T follicular helper cell (primary cell): Measurements from ENCODE around the gene BTBD10.

ENCODE experiments used
- DNase-seq: peaks from one replicate; pipeline ENCODE4 v3.0.0-alpha.2; 2020; ENCODE audit warnings: low read depth

BTBD10 gene

GRCh38 chr11:13373216-13373615, 89.8 kb downstream of the BTBD10 start:
- no peak for DNase-seq

DNA sequence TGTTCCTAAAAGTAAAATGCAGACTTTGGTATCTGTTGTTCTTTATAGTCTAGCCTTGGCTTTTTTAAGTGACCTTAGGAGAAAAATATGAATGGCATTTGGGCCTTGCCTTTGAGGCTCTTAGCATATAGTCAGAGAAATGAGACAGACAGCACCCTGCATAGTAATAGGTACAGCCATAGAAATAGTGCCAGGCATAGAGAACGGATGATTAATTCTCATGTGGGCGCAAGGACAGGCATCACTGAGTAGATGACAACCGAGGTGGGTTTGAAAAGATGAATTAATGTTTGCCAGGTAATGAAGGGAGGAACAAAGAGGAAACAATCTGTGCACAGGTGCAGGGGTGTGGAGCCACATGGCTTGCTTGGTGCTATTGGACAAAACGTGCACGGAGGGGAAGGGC, 95.0 kb downstream of the BTBD10 start:
- DNase-seq: no peak

DNA sequence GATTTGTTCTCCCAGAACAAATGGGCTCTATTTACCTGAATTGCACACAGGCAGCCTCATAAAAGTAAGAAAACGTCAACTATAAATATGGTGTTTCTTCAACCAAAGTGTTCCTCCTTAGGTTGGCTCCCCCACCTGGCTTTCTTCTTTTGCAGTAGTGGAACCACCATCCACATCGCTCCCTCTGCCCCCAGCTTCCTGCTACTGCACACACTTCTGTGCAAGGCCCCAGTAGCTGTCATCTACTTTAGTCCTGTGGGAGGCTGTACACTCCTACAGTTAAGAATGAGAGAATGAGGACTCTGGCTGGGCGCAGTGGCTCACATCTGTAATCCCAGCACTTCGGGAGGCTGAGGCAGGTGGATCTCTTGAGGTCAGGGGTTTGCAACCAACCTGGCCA, 95.9 kb downstream of the BTBD10 start:
- no peak for DNase-seq

GRCh38 chr11:13366266-13367026, 96.6 kb downstream of the BTBD10 start:
- no peak for DNase-seq

DNA sequence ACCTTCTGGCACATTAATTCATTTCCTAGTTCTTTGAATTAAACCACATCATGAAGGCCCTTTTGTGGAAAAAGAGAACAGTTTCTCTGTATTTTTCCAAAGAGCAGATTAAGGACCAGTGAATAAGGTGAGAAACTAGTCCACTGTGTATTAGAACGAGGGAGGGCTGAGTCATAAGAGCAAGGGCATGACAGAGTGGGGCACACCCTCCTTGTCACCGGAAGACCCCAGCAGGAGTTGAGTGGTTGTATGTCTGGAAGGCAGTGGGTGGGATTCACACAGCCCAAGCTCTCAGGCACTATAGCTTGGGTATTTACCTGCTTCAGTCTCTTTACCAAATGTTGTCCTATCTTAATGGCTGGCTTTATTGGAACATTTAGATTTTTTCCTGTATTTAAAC, 98.6 kb downstream of the BTBD10 start:
- DNase-seq: no peak

DNA sequence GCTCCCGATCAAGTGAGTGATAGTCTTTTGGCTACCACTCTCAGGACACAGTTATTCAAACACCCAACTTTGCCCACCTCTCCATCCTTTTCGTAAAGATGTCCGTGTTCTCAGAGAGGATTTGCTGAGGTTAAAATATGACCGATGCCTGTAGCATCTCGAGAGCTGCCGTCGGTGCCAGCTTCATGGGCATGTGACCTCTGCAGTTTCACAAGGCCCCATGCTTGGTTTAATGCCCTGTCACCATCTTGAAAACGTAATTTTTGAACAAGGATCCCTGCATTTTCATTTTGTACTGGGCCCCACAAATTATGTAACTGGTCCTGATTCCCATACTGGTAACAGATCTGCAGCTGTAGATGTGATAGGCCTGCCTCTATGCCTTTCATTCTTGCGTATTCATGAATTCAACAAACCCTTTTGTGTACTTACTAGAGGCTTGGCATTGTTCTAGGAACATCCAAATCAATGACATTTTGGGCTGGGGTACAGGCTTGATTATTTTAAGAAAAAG, 100.4 kb downstream of the BTBD10 start:
- DNase-seq: no peak

DNA sequence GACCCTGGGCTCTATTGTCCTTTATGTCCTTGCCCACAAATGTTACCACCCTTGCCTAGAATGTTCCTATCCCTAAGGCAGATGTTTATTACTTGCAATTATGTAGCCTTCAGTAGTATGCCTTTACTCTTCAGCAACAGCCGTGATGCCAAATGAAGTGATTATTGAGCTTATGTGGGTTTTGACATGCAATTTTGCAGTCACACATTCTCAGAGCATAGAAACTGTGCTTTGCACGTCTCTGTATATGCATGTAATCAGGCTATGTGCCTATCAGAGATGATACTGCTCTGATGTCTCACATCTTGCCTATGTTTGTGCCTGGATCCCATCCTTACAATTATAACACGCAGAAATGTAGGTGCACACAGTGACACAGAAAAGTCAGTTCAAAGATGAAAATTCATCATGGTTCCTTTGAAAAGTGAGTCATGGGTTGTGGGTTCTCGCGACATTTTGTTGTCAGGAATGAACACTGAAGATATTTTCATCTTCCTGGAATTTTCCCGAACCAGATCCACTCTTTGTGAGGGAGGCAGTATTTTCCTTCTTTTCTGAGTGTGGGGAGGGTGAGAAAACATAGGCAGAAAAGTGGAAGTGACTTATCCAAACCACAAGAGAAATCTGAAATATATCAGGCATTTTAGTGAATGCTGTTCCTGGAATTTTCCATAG, 104.3 kb downstream of the BTBD10 start:
- no peak for DNase-seq

DNA sequence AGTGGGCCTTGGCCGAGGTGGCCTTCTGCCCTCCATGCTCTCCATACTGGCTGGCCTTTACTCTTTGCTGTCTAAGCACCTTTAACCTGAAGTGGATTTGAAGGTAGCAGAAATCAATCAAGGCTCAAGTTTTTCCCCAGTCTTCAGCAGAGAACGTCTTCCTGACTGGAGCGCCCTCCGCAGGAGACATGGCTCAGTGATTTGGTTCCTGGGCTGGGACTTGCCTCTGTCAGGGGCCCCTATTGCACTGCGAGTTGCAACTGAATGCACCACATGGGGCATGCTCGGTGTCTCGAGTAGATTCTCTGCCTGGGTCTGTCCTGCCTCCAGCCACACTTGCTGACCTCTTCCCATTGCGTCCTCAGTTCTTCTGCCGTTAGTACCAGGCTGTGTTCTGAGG, 105.8 kb downstream of the BTBD10 start:
- DNase-seq: no peak

DNA sequence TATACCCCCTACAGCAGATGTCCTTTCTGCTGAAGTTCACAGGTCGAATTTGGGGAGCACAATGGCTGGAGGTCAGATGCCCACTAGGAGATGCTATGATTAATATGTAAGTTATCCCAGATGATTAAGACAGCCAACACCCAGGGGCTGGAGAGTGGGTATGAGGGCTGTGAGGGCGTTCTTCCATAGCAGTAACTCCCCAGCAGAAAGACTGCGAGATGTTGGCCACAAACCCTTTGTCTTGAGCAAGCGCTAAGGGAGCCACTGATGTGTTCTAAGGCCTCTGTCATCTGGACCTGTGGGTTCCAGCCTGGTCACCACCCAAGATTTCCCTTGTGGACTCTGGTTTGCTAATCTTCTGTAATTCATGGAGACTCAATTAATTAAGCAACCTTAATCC, 107.8 kb downstream of the BTBD10 start:
- DNase-seq: no peak

- no peak for DNase-seq
Observed at GRCh38 chr11:13354335-13354734, 108.7 kb downstream of the BTBD10 start.

- DNase-seq: no peak
Observed at GRCh38 chr11:13352711-13353110, 110.3 kb downstream of the BTBD10 start.

DNA sequence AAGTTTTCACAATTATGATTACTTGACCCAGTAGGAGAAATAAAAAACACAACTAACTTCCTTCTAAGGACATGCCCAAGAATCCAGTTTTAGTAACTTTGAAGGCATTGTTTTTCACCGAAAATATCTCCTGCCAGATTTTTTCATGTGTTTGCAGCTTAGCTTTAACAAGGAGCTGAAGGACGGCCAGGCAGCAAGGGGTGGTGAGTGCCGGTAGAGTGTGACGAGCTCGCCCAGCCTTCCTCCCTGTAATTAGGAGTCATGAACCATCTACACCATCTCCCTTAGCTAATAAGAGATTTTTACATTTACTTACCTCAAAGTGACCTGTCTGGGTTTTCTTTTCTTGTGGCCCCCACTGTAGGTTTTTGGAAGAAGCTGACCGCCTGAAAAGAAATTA, 113.4 kb downstream of the BTBD10 start:
- no peak for DNase-seq

GRCh38 chr11:13349046-13349445, 114.0 kb downstream of the BTBD10 start:
- no peak for DNase-seq

GRCh38 chr11:13348305-13348704, 114.7 kb downstream of the BTBD10 start:
- DNase-seq: no peak

DNA sequence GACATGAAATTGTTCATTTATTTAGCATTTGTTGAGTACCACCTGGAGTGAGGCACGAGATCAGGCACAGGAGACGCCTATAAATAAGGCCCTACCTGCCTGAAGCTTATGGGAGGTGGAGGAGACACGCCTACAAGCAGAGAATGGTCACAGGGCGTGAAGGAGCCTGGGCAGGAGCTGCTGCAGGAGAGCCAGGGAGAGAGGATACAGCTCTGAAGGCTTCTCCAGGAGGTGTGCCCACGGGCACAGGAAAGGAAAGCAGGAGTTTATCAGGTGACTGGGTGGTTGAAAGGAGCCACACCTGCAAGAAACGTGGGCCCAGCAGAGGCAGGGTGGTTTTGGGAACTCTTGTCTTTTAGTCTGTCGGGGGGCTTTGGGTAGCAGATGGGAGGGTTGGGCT, 115.1 kb downstream of the BTBD10 start:
- no peak for DNase-seq

- no peak for DNase-seq
Observed at GRCh38 chr11:13346470-13346869, 116.6 kb downstream of the BTBD10 start.

DNA sequence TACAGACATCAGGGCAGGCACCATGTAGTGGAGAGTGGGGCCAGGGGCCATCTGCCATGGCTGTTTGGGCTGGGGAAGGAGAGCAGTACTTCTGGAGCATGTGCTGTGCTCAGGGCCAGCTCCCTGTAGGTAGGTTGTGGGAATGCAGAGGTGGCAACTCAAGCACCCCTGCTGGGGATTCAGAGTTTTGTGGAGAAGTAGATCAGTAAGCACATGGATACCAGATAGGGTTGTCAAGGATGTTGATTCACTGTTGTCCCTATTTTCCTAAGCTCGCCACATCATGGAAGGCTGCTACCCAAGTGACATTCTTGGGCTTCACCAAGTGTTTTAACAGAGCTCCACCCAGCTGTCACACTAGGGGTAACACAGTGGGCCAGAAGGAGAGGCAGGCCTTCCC, 118.2 kb downstream of the BTBD10 start:
- no peak for DNase-seq

DNA sequence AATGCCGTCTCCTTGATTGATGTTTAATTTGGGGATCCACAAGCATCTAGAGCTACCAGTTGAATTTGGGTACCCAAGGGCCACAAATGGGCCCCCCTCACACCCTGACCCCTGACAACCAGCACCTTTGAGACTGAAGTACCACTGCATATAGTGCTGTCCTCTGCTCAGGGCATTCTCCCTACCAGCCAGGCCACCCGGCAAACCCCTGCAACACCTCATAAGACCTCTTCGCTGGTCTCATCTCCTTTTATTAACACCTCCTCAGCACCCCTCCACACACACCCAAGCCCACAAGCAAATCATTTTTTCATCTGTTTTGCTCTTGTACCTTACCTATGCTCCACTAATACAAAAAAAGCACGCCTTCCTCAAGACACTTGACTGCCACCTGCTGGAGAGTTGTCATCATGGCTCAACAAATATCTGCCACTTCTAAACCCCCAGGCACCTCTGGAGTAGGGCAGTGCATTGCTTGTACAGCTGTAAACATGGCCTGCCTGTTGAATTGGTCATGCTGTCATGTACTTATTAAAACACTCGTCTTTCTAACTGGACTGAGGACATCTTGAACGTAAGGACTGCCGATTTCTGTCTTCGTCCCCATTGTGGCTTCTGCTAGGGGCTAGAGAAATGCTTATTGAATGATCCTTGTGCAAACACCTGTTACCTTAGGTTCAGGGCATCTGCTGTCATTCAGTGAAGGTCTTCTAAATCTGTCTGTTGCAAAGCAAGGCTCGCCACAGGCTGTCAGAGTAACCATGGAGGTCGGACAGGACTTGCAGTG, 118.9 kb downstream of the BTBD10 start:
- peak; percentile 61 for DNase-seq

DNA sequence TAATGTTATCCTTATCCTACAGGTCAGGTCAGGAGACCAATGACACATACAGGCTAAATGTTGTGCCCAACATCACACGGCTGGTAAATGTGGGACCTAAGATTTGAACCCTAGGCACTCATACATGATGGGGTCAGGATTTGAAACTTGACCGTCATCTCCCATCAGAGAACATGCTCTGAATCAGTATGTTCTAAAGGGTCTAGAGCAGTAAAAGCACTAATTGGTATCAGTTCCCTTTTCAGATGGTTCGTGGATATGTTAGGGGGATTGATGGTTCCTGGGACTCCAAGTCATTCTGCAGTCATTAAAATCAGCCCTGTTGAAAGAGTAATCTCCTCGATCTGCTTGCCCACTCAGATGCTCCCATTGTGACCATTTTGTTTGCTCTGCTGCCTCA, 120.0 kb downstream of the BTBD10 start:
- DNase-seq: no peak

DNA sequence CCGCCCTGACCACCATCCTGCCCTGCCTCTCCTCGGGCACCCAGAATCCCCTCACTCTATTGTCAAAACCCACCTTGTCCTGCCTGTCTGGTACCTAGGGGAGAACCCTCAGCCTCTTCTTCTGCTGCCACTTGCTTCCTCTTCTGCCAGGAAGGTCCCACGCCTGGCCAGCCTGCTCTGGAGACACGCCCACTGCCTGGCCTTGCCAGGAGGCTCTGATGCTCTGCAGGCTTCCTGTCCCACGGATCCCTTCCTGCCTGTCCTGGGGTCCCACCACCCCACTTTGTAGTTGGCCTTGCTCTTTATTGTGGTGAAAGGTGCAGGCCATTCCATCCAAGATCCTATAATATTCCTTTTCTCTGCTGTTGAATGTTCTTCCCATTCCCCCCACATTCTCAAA, 122.0 kb downstream of the BTBD10 start:
- no peak for DNase-seq

GRCh38 chr11:13339195-13340153, 123.5 kb downstream of the BTBD10 start:
- DNase-seq: peak; percentile 10
